OCI-LY7 (cell line): ENCODE measurements around the gene APRT. TPM values are rescaled to one million over a fixed set of nuclear protein-coding genes. Genes with fewer than 3 reads are reported as not detected.

Experiments used
- BruUV-seq: library from RNA; stranded (reverse); fragments of 400-500 nt; replicated peaks from 2 replicates; lab custom pipeline; 2021; lab: Mats Ljungman, UMichigan
- CTCF ChIA-PET: fragments of 300-600 bp; sonication (Branson Sonifier 250); formaldehyde crosslinking; loops from one replicate; lab custom pipeline; 2022; ENCODE audit warnings: antibody characterized with exemption; ENCODE audit not compliant: unreplicated experiment; lab: Charles Lee
- POLR2A ChIA-PET: fragments of 300-600 bp; sonication (Branson Sonifier 250); formaldehyde crosslinking; loops from one replicate; lab custom pipeline; 2022; ENCODE audit warnings: antibody characterized with exemption; lab: Charles Lee
- DNase-seq: peaks from one replicate; pipeline ENCODE4 v3.0.0-alpha.2; 2015; ENCODE audit warnings: low spot score
- H2AFZ ChIP-seq: fragments of 200-600 bp; sonication (generic), shearing (Covaris generic); 2 replicates; pipeline ENCODE4 v1.6.1; 2014; ENCODE audit warnings: mild to moderate bottlenecking, antibody characterized with exemption, low read length, moderate library complexity
- H3K27ac ChIP-seq: fragments of 200-600 bp; sonication (generic); 2 replicates; pipeline ENCODE4 v1.5.1; 2014; ENCODE audit warnings: mixed run types, low read depth, mild to moderate bottlenecking, moderate library complexity, low read length, inconsistent platforms; ENCODE audit not compliant: poor library complexity, severe bottlenecking
- H3K36me3 ChIP-seq: fragments of 200-600 bp; sonication (generic); 2 replicates; pipeline ENCODE4 v1.6.1; 2014; ENCODE audit warnings: mild to moderate bottlenecking, antibody characterized with exemption, low read length, moderate library complexity, mixed read lengths; ENCODE audit not compliant: insufficient read depth
- H3K4me1 ChIP-seq: fragments of 200-600 bp; sonication (generic); 2 replicates; pipeline ENCODE4 v1.5.1; 2014; ENCODE audit warnings: mild to moderate bottlenecking, low read length; ENCODE audit not compliant: insufficient read depth, poor library complexity, severe bottlenecking
- H3K4me2 ChIP-seq: fragments of 200-600 bp; sonication (generic); 2 replicates; pipeline ENCODE4 v1.6.1; 2014; ENCODE audit warnings: mild to moderate bottlenecking, low read length
- H3K4me3 ChIP-seq: fragments of 200-600 bp; sonication (generic); 2 replicates; pipeline ENCODE4 v1.5.1; 2014; ENCODE audit warnings: mild to moderate bottlenecking, low read depth, low read length; ENCODE audit not compliant: poor library complexity, severe bottlenecking
- H3K79me2 ChIP-seq: fragments of 200-600 bp; sonication (generic); 2 replicates; pipeline ENCODE4 v1.6.1; 2016; ENCODE audit warnings: low read depth, mild to moderate bottlenecking, low read length, moderate library complexity, mixed read lengths; ENCODE audit not compliant: insufficient read depth
- H3K9me2 ChIP-seq: fragments of 200-600 bp; sonication (generic); 2 replicates; pipeline ENCODE4 v1.6.1; 2016; ENCODE audit warnings: mild to moderate bottlenecking, low read length, mixed read lengths; ENCODE audit not compliant: insufficient read depth
- H3K9me3 ChIP-seq: fragments of 200-600 bp; sonication (generic); 2 replicates; pipeline ENCODE4 v1.6.1; 2014; ENCODE audit warnings: mild to moderate bottlenecking, mixed run types, low read length, mixed read lengths
- H4K20me1 ChIP-seq: fragments of 200-600 bp; sonication (generic); 2 replicates; pipeline ENCODE4 v1.6.1; 2014; ENCODE audit warnings: mild to moderate bottlenecking, antibody characterized with exemption, low read length, moderate library complexity, mixed read lengths; ENCODE audit not compliant: insufficient read depth
- EZH2phosphoT487 ChIP-seq: fragments of 200-600 bp; sonication (generic); IDR thresholded peaks from 2 replicates; pipeline ENCODE4 v1.6.1; 2018; ENCODE audit warnings: low read depth, borderline replicate concordance, mild to moderate bottlenecking, mixed run types, antibody characterized with exemption, low read length, moderate library complexity, mixed read lengths
- intact Hi-C: fragments of 100-400 bp; cut with micrococcal nuclease; formaldehyde crosslinking; loops from one replicate; pipeline ENCODE4 v1.10.0; 2022; ENCODE audit not compliant: unreplicated experiment
- total RNA-seq, 2 experiments: library from RNA; depleted of rRNA in 1 of 2; stranded (reverse); fragments of >200 nt in 1 of 2; shearing (Covaris generic) in 1 of 2; gene quantifications; 2 replicates each; pipeline ENCODE4 v1.2.3, GENCODE V29; 2014 to 2022
- TF ChIP-seq, protein P1 (sequence below): fragments of 200-600 bp; sonication (generic); conservative IDR thresholded peaks from 2 replicates; pipeline ENCODE4 v1.5.1; 2014; ENCODE audit warnings: mild to moderate bottlenecking, antibody characterized with exemption, low read length, moderate library complexity, mixed read lengths

The APRT gene
- total RNA-seq, 2 experiments from 2014 or later, result 151 to 216 TPM

DNA sequence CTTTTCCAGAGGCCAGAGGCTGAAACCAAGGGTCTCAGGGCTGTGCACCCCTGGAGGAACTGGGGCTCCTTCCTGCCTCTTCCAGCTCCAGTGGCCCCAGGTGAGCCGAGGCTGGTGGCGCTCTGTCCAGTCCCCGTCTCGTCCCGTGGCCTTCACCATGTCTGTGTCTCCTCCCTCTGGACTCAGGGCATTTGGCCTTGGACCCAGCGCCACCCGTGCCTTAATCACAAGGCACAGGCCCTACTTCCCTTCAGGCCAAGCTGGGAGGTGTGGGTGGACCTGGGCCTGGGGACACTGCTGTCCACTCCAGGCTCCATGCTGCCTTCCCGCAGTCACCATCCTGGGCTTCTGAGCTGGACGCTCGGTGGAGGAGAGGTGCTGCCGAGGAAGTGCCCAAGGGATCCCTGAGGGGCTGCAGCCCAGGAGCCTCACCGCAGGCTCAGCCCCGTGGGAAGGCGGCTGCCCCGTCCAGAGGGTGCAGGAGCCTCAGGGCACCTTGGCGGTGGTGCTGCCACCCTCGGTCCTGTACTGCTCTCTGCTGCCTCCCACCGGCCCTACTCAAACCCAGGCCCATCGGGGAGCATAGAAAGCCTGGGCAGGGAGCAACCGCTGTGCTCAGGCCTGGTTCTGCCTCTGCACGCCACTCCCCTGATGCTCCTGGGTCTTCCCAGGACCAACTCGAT lies 9.6 kb upstream of the APRT start:
- intact Hi-C loops, result no loop called here
- no peak overlapping the region for H3K4me2 ChIP-seq

DNA sequence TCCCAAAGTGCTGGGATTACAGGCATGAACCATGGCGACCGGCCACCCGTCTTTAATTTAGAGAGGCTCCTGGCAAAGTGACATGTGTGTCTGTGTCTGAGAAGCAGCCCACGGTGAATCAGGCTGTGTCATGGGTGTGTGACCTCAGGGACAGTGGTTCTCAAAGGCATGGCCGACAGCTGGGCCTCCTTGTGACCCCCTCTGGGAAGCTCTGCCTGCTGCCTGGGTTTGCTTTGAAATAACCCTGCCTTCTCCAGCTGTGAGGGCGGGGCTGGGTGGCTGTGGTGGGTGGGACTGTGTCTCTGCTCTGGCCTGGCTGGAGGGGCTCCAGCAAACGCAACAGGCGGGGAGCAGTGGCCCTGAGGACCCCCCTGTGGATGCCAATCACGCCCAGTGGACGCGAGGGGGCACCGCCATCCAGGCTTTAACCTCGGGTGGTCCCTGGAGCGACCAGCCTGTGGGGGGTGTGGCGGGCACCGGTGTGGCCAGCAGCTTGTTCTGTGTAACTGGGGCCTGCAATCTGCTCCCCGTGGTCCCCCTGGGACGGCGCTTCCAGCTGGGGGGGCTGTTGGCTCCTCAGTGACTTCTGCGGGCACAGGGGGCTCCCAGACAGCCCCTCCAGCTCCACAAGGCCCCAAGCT lies 8.8 kb upstream of the APRT start:
- H3K9me2 ChIP-seq, result no peaks in the 10 kb centered on the region
- POLR2A ChIA-PET, result no interaction called here
- BruUV-seq, result no TSS peak
- no peak overlapping the region for H3K4me3 ChIP-seq
- no peak for TF ChIP-seq EZH2phosphoT487
- TF ChIP-seq, protein P1, sequence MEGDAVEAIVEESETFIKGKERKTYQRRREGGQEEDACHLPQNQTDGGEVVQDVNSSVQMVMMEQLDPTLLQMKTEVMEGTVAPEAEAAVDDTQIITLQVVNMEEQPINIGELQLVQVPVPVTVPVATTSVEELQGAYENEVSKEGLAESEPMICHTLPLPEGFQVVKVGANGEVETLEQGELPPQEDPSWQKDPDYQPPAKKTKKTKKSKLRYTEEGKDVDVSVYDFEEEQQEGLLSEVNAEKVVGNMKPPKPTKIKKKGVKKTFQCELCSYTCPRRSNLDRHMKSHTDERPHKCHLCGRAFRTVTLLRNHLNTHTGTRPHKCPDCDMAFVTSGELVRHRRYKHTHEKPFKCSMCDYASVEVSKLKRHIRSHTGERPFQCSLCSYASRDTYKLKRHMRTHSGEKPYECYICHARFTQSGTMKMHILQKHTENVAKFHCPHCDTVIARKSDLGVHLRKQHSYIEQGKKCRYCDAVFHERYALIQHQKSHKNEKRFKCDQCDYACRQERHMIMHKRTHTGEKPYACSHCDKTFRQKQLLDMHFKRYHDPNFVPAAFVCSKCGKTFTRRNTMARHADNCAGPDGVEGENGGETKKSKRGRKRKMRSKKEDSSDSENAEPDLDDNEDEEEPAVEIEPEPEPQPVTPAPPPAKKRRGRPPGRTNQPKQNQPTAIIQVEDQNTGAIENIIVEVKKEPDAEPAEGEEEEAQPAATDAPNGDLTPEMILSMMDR, result no peak
- no peak overlapping the region for H2AFZ ChIP-seq
- CTCF ChIA-PET, result no interaction called here
- H3K4me1 ChIP-seq, result no peaks in the 10 kb centered on the region
- H3K36me3 ChIP-seq, result no peaks in the 10 kb centered on the region
- no peak overlapping the region for H3K27ac ChIP-seq
- no peaks in the 10 kb centered on the region for H3K9me3 ChIP-seq
- DNase-seq, result no peak
- intact Hi-C loops, result no loop called here
- H3K79me2 ChIP-seq, result no peaks in the 10 kb centered on the region
- H3K4me2 ChIP-seq, result no peak overlapping the region
- H4K20me1 ChIP-seq, result no peaks in the 10 kb centered on the region

More for the DNA sequence above, 9.6 kb upstream of the APRT start:
- no peak for TF ChIP-seq EZH2phosphoT487
- TF ChIP-seq, protein P1, result peak; percentile 56
- Histone ChIP-seq H4K20me1 (no peaks in the 10 kb centered on the region), H3K9me3 (no peaks in the 10 kb centered on the region), H3K9me2 (no peaks in the 10 kb centered on the region), H3K4me3 (no peak overlapping the region), H3K4me1 (no peaks in the 10 kb centered on the region), H3K36me3 (no peaks in the 10 kb centered on the region), H2AFZ (no peak overlapping the region), H3K79me2 (no peaks in the 10 kb centered on the region), H3K27ac (no peak overlapping the region)
- BruUV-seq, result no TSS peak
- CTCF ChIA-PET, result no interaction called here
- POLR2A ChIA-PET, result no interaction called here
- no peak for DNase-seq

DNA sequence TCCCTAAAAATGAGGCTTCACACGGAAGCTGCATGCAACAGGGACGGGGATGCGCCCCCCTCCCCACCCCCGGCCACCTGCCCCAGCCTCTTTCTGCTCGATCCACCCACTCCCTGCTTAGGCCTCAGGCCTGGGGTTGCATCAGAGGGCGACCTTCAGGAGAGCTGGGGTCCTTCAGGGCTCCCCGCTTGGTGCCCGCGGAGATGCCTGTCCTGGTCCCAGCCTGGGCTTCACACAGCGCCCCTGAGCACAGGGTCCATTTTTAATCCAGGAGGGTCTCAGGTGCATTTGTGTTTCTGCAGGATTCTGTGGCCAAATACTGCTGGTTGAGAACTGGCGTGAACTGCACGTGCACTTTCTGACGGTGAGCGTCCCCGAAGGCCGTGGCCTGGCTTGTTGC lies 7.4 kb upstream of the APRT start:
- no peak for TF ChIP-seq EZH2phosphoT487
- TF ChIP-seq, protein P1, result no peak
- no TSS peak for BruUV-seq
- intact Hi-C loops, result loop anchor here (10.0 kb wide), 1 partner anchor 276 kb away; the partner anchor contains the start of gene ACSF3
- Histone ChIP-seq H3K9me3 (no peaks in the 10 kb centered on the region), H3K27ac (no peak overlapping the region), H3K4me1 (no peaks in the 10 kb centered on the region), H3K79me2 (no peaks in the 10 kb centered on the region), H3K4me3 (no peak overlapping the region), H4K20me1 (no peaks in the 10 kb centered on the region), H3K9me2 (no peaks in the 10 kb centered on the region), H2AFZ (no peak overlapping the region), H3K4me2 (no peak overlapping the region), H3K36me3 (no peaks in the 10 kb centered on the region)
- DNase-seq, result no peak
- ChIA-PET POLR2A (no interaction called here), CTCF (no interaction called here)
